DND-41 (cell line): ENCODE results near the gene AHCYL1.

Source experiments
- CTCF ChIP-seq: IDR thresholded peaks from 2 replicates; pipeline ENCODE4 v1.5.1; 2012; ENCODE audit warnings: borderline replicate concordance, low read length, moderate library complexity, mild to moderate bottlenecking; ENCODE audit not compliant: poor library complexity, severe bottlenecking; ENCODE audit errors: extremely low read depth
- EZH2 ChIP-seq: IDR thresholded peaks from 3 replicates; pipeline ENCODE4 v1.6.1; 2012; ENCODE audit warnings: borderline replicate concordance, low read depth, mild to moderate bottlenecking, moderate library complexity, low read length, inconsistent platforms; ENCODE audit not compliant: severe bottlenecking

- TF ChIP-seq CTCF (no peak), EZH2 (no peak)
Observed at GRCh38 chr1:109938556-109938955, 46.0 kb upstream of the AHCYL1 start.
